Spleen (tissue), 11 donors: ENCODE data around the gene PRSS56. TPM values are rescaled to one million over a fixed set of nuclear protein-coding genes. Genes with fewer than 3 reads are reported as not detected.

Source experiments
- DNase-seq: peaks from one replicate; pipeline ENCODE4 v3.0.0-alpha.2; 2020
- H3K27ac ChIP-seq, 8 donors: fragments of 200-600 bp; sonication (generic) in 7 of 8; 1 replicate in 4 of 8; 2 replicates in 4 of 8; pipeline versions ENCODE4 v1.5.0 to v1.8.0; 2016 to 2021; ENCODE audit warnings: inconsistent platforms in 4 of 8, mild to moderate bottlenecking in 4 of 8, moderate library complexity in 1 of 8
- H3K27me3 ChIP-seq, 7 donors: fragments of 200-600 bp; sonication (generic) in 6 of 7; replicated peaks in 1 of 7; 1 replicate in 4 of 7; 2 replicates in 3 of 7; pipeline versions ENCODE4 v1.5.0 to v1.8.0; 2016 to 2021; ENCODE audit warnings: inconsistent platforms in 3 of 7, mild to moderate bottlenecking in 1 of 7
- H3K36me3 ChIP-seq, 6 donors: fragments of 200-600 bp; sonication (generic) in 5 of 6; 1 replicate in 4 of 6; 2 replicates in 2 of 6; pipeline versions ENCODE4 v1.5.0 to v1.8.0; 2016 to 2021; ENCODE audit warnings: inconsistent platforms in 2 of 6
- H3K4me1 ChIP-seq, 6 donors: fragments of 200-600 bp; sonication (generic) in 5 of 6; 1 replicate in 3 of 6; 2 replicates in 3 of 6; pipeline versions ENCODE4 v1.5.0 to v1.8.0; 2016 to 2021; ENCODE audit warnings: inconsistent platforms in 3 of 6
- H3K4me3 ChIP-seq, 8 donors: fragments of 200-600 bp; sonication (generic) in 7 of 8; 1 replicate in 4 of 8; 2 replicates in 4 of 8; pipeline versions ENCODE4 v1.5.0 to v1.8.0; 2016 to 2021; ENCODE audit warnings: inconsistent platforms in 4 of 8, mild to moderate bottlenecking in 4 of 8, moderate library complexity in 2 of 8
- H3K9me3 ChIP-seq, 8 donors: fragments of 200-600 bp; sonication (generic) in 7 of 8; 1 replicate in 4 of 8; 2 replicates in 4 of 8; pipeline versions ENCODE4 v1.5.0 to v1.8.0; 2016 to 2021; ENCODE audit warnings: inconsistent platforms in 4 of 8
- CTCF ChIP-seq, 11 experiments: fragments of 200-600 bp in 7 of 11; fragments of 450-650 bp in 4 of 11; sonication (generic) in 4 of 11; IDR thresholded peaks in 8 of 11; conservative IDR thresholded peaks in 3 of 11; 1 replicate in 7 of 11; 2 replicates in 4 of 11; pipeline versions ENCODE4 v1.4.0 to v1.8.0; 2016 to 2021; ENCODE audit warnings: antibody characterized with exemption in 11 of 11, inconsistent platforms in 4 of 11, mild to moderate bottlenecking in 1 of 11
- POLR2A ChIP-seq, 3 donors: fragments of 450-650 bp; IDR thresholded peaks; one replicate each; pipeline ENCODE4 v1.5.1; 2017; ENCODE audit warnings: antibody characterized with exemption in 3 of 3, mild to moderate bottlenecking in 1 of 3
- POLR2AphosphoS5 ChIP-seq, 3 donors: sonication (generic); formaldehyde crosslinking; IDR thresholded peaks; one replicate each; pipeline ENCODE4 v1.5.1; 2017; ENCODE audit warnings: antibody characterized with exemption in 3 of 3
- WGBS, 5 donors: extraction: QIAGEN DNeasy Blood & Tissue Kit in 3 of 5; methylation state at CpG; one replicate each; pipeline versions ENCODE4 v1.1.5 to v1.1.7; 2013 to 2018; 5-methylcytosine and 5-hydroxymethylcytosine counted together
- intact Hi-C: fragments of 100-400 bp; cut with DNase I; formaldehyde crosslinking; loops from one replicate; pipeline ENCODE4 v1.15.0; 2023; ENCODE audit warnings: low total_unique reads
- polyA plus RNA-seq, 3 donors: library from polyadenylated mRNA; stranded (reverse); fragments of 200-250 nt; gene quantifications; one replicate each; pipeline ENCODE4 v1.2.1, GENCODE V29; 2013
- total RNA-seq, 7 donors: library from RNA; depleted of rRNA in 3 of 7; stranded (reverse); fragments of >200 nt in 3 of 7; fragmentation: NEBNext Ultra II Directional in 4 of 7; extraction: Animal tissue kit (Norgen Biotek cat#: 25700) in 4 of 7; gene quantifications; one replicate each; pipeline versions ENCODE4 v1.1.0 to v1.2.1, GENCODE V29; 2016 to 2021
- donor health status: healthy with polysubstance abuse.
- donor health status: DM: no; HTN: no; CAD: no; lungs with moderate emphysema.
- donor health status: DM: no; HTN: no; CAD: no.
- donor health status: Bipolar disorder and iron deficiency.
- donor health status: healthy.
- donor health status: DM: no; HTN: no; CAD: no.
- donor health status: DM: yes; HTN: yes; CAD: no.

PRSS56 gene
- total and polyA plus RNA-seq, 10 donors, result 0.04 to 0.13 TPM; not detected in 8

- Histone ChIP-seq H3K4me1 (peaks cover 9 to 34% (median 25%) of the 10 kb centered on the region in 6 donors), H3K4me3 (peak overlapping the region in 5 of 8 donors; percentile 10 to 59 (median 22)), H3K27me3 (peaks cover 0 to 99% (median 56%) of the 10 kb centered on the region in 7 donors), H3K27ac (no peak overlapping the region), H3K9me3 (no peaks in the 10 kb centered on the region), H3K36me3 (no peaks in the 10 kb centered on the region)
- intact Hi-C loops, result no loop called here
- TF ChIP-seq POLR2A (IDR thresholded peaks at IDR 0.05) (no peak), POLR2AphosphoS5 (IDR thresholded peaks at IDR 0.05) (no peak)
- peak; percentile 66 for DNase-seq
- WGBS, 5 donors, result 0 to 10% (median 4%) methylated on average over 11 to 111 of the region's 111 CpGs
Observed at GRCh38 chr2:232485757-232486557, 34.2 kb upstream of the PRSS56 start.

GRCh38 chr2:232486558-232487384 lies 33.4 kb upstream of the PRSS56 start:
- Histone ChIP-seq H3K27me3 (peaks cover 0 to 98% (median 56%) of the 10 kb centered on the region in 7 donors), H3K9me3 (no peaks in the 10 kb centered on the region), H3K27ac (no peak overlapping the region), H3K4me3 (peak overlapping the region in 6 of 8 donors; percentile 13 to 59 (median 20)), H3K4me1 (peaks cover 9 to 34% (median 25%) of the 10 kb centered on the region in 6 donors), H3K36me3 (no peaks in the 10 kb centered on the region)
- no peak for TF ChIP-seq CTCF (IDR thresholded peaks at IDR 0.05 in 8 of 11, conservative IDR thresholded peaks at IDR 0.05 in 3 of 11)
- no peak for TF ChIP-seq POLR2AphosphoS5 (IDR thresholded peaks at IDR 0.05)
- TF ChIP-seq POLR2A (IDR thresholded peaks at IDR 0.05), result no peak
- intact Hi-C loops, result no loop called here
- DNase-seq, result peak; percentile 72
- 3 to 9% (median 4%) methylated on average over 39 to 74 of the region's 74 CpGs for WGBS, 5 donors

DNA sequence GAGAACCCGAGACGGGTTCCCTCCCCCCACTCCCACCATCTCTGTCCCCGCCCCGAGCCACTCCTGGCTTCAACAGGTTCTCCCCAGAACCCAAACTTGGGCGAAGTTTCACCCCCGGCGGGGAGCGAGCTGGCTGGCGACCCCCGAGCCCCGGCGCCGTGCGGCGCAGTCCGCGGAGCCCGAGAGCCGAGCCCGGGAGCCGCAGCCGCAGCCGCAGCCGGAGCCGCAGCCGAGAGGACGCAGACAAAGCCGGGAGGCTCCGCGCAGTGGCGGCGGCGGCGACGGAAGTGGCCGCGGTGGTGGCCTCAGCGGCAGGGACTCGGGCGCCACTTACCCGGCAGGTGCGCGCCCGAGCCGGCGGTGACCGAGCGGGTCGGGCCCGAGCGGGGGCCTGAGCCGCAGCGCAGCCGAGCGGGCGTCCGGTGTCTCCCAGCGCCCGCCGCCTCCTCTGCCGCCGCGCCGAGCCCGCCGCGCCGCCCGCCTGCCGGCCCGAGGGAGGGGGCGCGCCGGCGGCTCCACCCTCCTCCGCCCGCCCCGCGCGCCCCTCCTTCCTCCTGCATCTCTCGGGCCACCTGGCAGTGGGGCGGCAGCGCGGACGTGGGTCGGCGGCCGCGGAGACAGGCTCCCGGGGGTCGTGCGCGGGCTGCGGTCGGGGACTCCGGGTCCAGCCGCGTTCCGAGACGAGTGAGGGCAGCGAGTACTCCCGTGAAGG lies 32.6 kb upstream of the PRSS56 start, which contains the start of gene ECEL1:
Gene ECEL1 (minus strand): TSS at position 450 of the 712 bp plus-strand sequence. CDS start 1,181 bp downstream, outside the sequence.
- intact Hi-C loops, result no loop called here
- Histone ChIP-seq H3K4me1 (peaks cover 9 to 34% (median 25%) of the 10 kb centered on the region in 6 donors), H3K9me3 (no peaks in the 10 kb centered on the region), H3K27me3 (peaks cover 0 to 90% (median 56%) of the 10 kb centered on the region in 7 donors), H3K4me3 (peak within 1 kb of the TSS in 6 of 8 donors; percentile 13 to 59 (median 20)), H3K27ac (no peak within 1 kb of the TSS), H3K36me3 (no peaks in the 10 kb centered on the region)
- DNase-seq, result peak; percentile 74
- TF ChIP-seq POLR2AphosphoS5 (IDR thresholded peaks at IDR 0.05) (no peak), POLR2A (IDR thresholded peaks at IDR 0.05) (no peak), CTCF (IDR thresholded peaks at IDR 0.05 in 8 of 11, conservative IDR thresholded peaks at IDR 0.05 in 3 of 11) (no peak)
- WGBS, 5 donors, result 0 to 2% (median 1%) methylated on average over 21 to 102 of the region's 102 CpGs

GRCh38 chr2:232488097-232488711 lies 32.0 kb upstream of the PRSS56 start:
- Histone ChIP-seq H3K27ac (no peak overlapping the region), H3K4me3 (peak overlapping the region in 2 of 8 donors; percentile 8 to 59), H3K4me1 (peaks cover 9 to 34% (median 25%) of the 10 kb centered on the region in 6 donors), H3K36me3 (no peaks in the 10 kb centered on the region), H3K27me3 (peaks cover 0 to 87% (median 56%) of the 10 kb centered on the region in 7 donors), H3K9me3 (no peaks in the 10 kb centered on the region)
- 53 to 79% (median 56%) methylated on average over 9 to 16 of the region's 16 CpGs for WGBS, 5 donors
- intact Hi-C loops, result no loop called here
- DNase-seq, result no peak
- TF ChIP-seq CTCF (IDR thresholded peaks at IDR 0.05 in 8 of 11, conservative IDR thresholded peaks at IDR 0.05 in 3 of 11), result no peak
